HepG2 (cell line): ENCODE data around the gene TLE7. TPM values are rescaled to one million over a fixed set of nuclear protein-coding genes. Genes with fewer than 3 reads are reported as not detected.
A peak's percentile ranks its signal among the peaks of the same experiment; 100 is the strongest.

Source experiments
- AHR ChIP-seq: IDR thresholded peaks from 2 replicates; pipeline ENCODE4 v1.6.1; 2018; ENCODE audit warnings: missing genetic modification reagents, missing compliant biosample characterization
- ARNT ChIP-seq: fragments of 450-650 bp; IDR thresholded peaks from 2 replicates; pipeline ENCODE4 v1.6.1; 2017
- CBX1 ChIP-seq: IDR thresholded peaks from one replicate; pipeline ENCODE4 v1.6.1; 2016; ENCODE audit warnings: antibody characterized with exemption, low read depth
- CBX5 ChIP-seq: sonication (generic); formaldehyde crosslinking; IDR thresholded peaks from 2 replicates; pipeline ENCODE4 v1.4.0; 2020; ENCODE audit warnings: missing genetic modification reagents, borderline replicate concordance
- HDAC6 ChIP-seq: fragments of 200-600 bp; sonication (generic); IDR thresholded peaks from 2 replicates; pipeline ENCODE4 v1.7.0; 2017; ENCODE audit warnings: mild to moderate bottlenecking, antibody characterized with exemption, low read length, low read depth
- HIC2 ChIP-seq: sonication (generic); formaldehyde crosslinking; IDR thresholded peaks from 2 replicates; pipeline ENCODE4 v1.9.0; 2022; ENCODE audit warnings: low read depth, missing genetic modification reagents
- KDM2A ChIP-seq: sonication (generic); formaldehyde crosslinking; IDR thresholded peaks from 2 replicates; pipeline ENCODE4 v1.4.0; 2020; ENCODE audit warnings: low read depth, missing genetic modification reagents, borderline replicate concordance
- NFYC ChIP-seq: IDR thresholded peaks from 2 replicates; pipeline ENCODE4 v1.6.1; 2016; ENCODE audit warnings: missing genetic modification reagents, missing compliant biosample characterization
- TBX2 ChIP-seq: sonication (generic); formaldehyde crosslinking; IDR thresholded peaks from 2 replicates; pipeline ENCODE4 v1.5.0; 2020; ENCODE audit warnings: missing genetic modification reagents, mild to moderate bottlenecking, borderline replicate concordance
- TIGD3 ChIP-seq: sonication (generic); formaldehyde crosslinking; IDR thresholded peaks from 2 replicates; pipeline ENCODE4 v1.5.1; 2020; ENCODE audit warnings: mild to moderate bottlenecking, missing genetic modification reagents, borderline replicate concordance
- ZBTB10 ChIP-seq: sonication (generic); formaldehyde crosslinking; IDR thresholded peaks from 2 replicates; pipeline ENCODE4 v1.4.0; 2020; ENCODE audit warnings: missing genetic modification reagents, borderline replicate concordance
- ZIK1 ChIP-seq: sonication (generic); formaldehyde crosslinking; IDR thresholded peaks from 2 replicates; pipeline ENCODE4 v1.5.0; 2020; ENCODE audit warnings: mild to moderate bottlenecking, low read depth, missing genetic modification reagents, borderline replicate concordance
- ZNF225 ChIP-seq: sonication (generic); formaldehyde crosslinking; IDR thresholded peaks from 2 replicates; pipeline ENCODE4 v1.4.0; 2020; ENCODE audit warnings: mild to moderate bottlenecking, missing genetic modification reagents
- ZNF337 ChIP-seq: sonication (generic); formaldehyde crosslinking; IDR thresholded peaks from 2 replicates; pipeline ENCODE4 v1.5.1; 2020; ENCODE audit warnings: missing genetic modification reagents, low read depth, mild to moderate bottlenecking, borderline replicate concordance
- ZNF570 ChIP-seq: sonication (generic); formaldehyde crosslinking; IDR thresholded peaks from 2 replicates; pipeline ENCODE4 v1.4.0; 2020; ENCODE audit warnings: mild to moderate bottlenecking, missing genetic modification reagents, borderline replicate concordance
- ZNF616 ChIP-seq: sonication (generic); formaldehyde crosslinking; IDR thresholded peaks from 2 replicates; pipeline ENCODE4 v1.5.0; 2020; ENCODE audit warnings: low read depth, mild to moderate bottlenecking, missing genetic modification reagents
- ZNF644 ChIP-seq: IDR thresholded peaks from 2 replicates; pipeline ENCODE4 v1.6.1; 2016; ENCODE audit warnings: low read depth
- ZNF704 ChIP-seq: sonication (generic); formaldehyde crosslinking; IDR thresholded peaks from 2 replicates; pipeline ENCODE4 v1.8.1; 2023; ENCODE audit warnings: mild to moderate bottlenecking, inconsistent platforms, moderate library complexity, missing genetic modification reagents, borderline replicate concordance
- ZNF747 ChIP-seq: sonication (generic); formaldehyde crosslinking; IDR thresholded peaks from 2 replicates; pipeline ENCODE4 v1.8.1; 2023; ENCODE audit warnings: missing genetic modification reagents, mild to moderate bottlenecking, borderline replicate concordance
- ZNF841 ChIP-seq: sonication (generic); formaldehyde crosslinking; IDR thresholded peaks from 2 replicates; pipeline ENCODE4 v1.8.1; 2023; ENCODE audit warnings: missing genetic modification reagents, borderline replicate concordance
- polyA plus RNA-seq, 8 experiments: library from polyadenylated mRNA; depleted of rRNA in 3 of 8; stranded (reverse) in 7 of 8; unstranded in 1 of 8; fragments of >200 nt; fragmentation: Illumina TruSeq in 4 of 8; extraction: Trizol in 4 of 8; gene quantifications; 2 replicates each; pipeline versions ENCODE4 v1.2.1 to v1.2.3, GENCODE V29; 2011 to 2016; ENCODE audit warnings: low read depth in 4 of 8, missing spikeins in 1 of 8, mixed read lengths in 1 of 8; ENCODE audit not compliant: insufficient read depth in 1 of 8
- total RNA-seq, 5 experiments: library from RNA; depleted of rRNA; stranded (reverse); fragments of >200 nt; fragmentation: Illumina TruSeq; extraction: Trizol; gene quantifications; 2 replicates each; pipeline ENCODE4 v1.2.3, GENCODE V29; 2016; ENCODE audit warnings: low read depth in 1 of 5

Gene TLE7
- total and polyA plus RNA-seq, 2 of the 13 experiments (the other 11 are each of a cell fraction or from before 2014, with no cell fraction given) = not detected

- peak; percentile 61 for TF ChIP-seq ZNF225 (CRISPR knock-in tag)
- TF ChIP-seq ZNF616 (CRISPR knock-in tag) = 0 out of 2 replicates have a peak, but pooled peaks have one; percentile 29
- no peak for TF ChIP-seq ZNF841 (CRISPR knock-in tag)
- peak; percentile 63 for TF ChIP-seq NFYC (CRISPR knock-in tag)
- peak; percentile 99 for TF ChIP-seq AHR
- TF ChIP-seq HDAC6 = no peak
- TF ChIP-seq TIGD3 (CRISPR knock-in tag) = peak; percentile 80; the same call in 1 of the 2 replicates
- peak; percentile 94 for TF ChIP-seq TBX2 (CRISPR knock-in tag)
- peak; percentile 80 for TF ChIP-seq CBX5 (CRISPR knock-in tag)
- peak; percentile 70; the same call in 1 of the 2 replicates for TF ChIP-seq ZNF337 (CRISPR knock-in tag)
- TF ChIP-seq ARNT = no peak
- peak; percentile 71 for TF ChIP-seq ZNF747 (CRISPR knock-in tag)
- TF ChIP-seq ZIK1 (CRISPR knock-in tag) = 0 out of 2 replicates have a peak, but pooled peaks have one; percentile 75
- TF ChIP-seq KDM2A (CRISPR knock-in tag) = peak; percentile 100
- TF ChIP-seq ZBTB10 (CRISPR knock-in tag) = no peak
- TF ChIP-seq ZNF570 (CRISPR knock-in tag) = 0 out of 2 replicates have a peak, but pooled peaks have one; percentile 90
- TF ChIP-seq CBX1 = peak; percentile 99
- TF ChIP-seq ZNF704 (CRISPR knock-in tag) = peak; percentile 92; the same call in 1 of the 2 replicates
- TF ChIP-seq HIC2 (CRISPR knock-in tag) = peak; percentile 1; the same call in 1 of the 2 replicates
- TF ChIP-seq ZNF644 (CRISPR knock-in tag) = peak; percentile 25; the same call in 1 of the 2 replicates
These were observed 20.1 kb upstream of the TLE7 start, which contains the start of gene ZNF23 (continued) for GRCh38 chr16:71461686-71462648.
